Astrocyte of the cerebellum (primary cell): ENCODE data around the gene AMBRA1.

Experiments
- DNase-seq: peaks from one replicate; pipeline ENCODE4 v3.0.0-alpha.2; 2011; ENCODE audit warnings: low read depth
- H3K4me3 ChIP-seq: 2 replicates; pipeline ENCODE4 v1.5.1; 2011; ENCODE audit warnings: mild to moderate bottlenecking, low read depth, low read length, moderate library complexity
- CTCF ChIP-seq: IDR thresholded peaks from 2 replicates; pipeline ENCODE4 v1.5.1; 2012; ENCODE audit warnings: low read length, low read depth, moderate library complexity, mild to moderate bottlenecking; ENCODE audit errors: missing control alignments
- in situ Hi-C: cut with HindIII; loops from 2 replicates; pipeline ENCODE4 v1.10.0; 2017; ENCODE audit warnings: low sequenced_read_pairs

Gene AMBRA1

DNA sequence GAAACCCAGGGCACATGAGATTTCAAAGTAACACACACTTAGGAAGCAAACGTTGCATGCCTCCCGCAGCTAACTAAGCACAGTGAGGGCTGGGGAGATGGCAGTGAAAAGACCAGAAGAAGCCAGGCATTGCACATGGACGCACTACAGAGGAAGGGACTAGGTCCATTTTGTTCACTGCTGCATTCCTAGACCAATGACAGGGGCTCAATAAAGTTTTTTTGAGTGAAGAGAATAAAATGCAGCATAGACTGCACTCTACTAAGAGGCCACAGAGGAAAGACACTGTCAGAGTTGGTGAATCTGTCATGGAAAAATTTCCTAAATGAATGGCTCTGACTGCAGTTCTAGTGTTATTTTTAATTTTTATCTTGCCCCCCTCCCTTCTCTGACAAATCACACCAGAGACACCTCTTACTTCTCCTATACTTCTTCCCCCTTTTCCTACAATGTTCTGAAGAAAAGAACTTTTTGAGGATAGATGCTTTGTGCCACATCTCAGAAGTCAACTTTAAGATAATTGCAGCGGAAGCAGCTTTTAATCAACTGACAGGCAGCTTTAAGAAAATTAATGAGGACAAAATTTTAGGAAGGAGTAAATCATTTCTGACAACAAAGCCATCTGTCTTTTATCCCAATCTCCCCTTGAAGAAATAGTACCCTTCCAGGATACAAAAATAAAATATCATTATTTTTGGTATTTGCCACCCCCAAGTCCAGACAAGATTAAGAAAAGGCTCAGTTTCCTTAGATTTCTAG is 167.4 kb downstream of the AMBRA1 start:
- H3K4me3 ChIP-seq = no peak overlapping the region
- no peak for DNase-seq
- TF ChIP-seq CTCF = no peak
- in situ Hi-C loops = no loop called here

DNA sequence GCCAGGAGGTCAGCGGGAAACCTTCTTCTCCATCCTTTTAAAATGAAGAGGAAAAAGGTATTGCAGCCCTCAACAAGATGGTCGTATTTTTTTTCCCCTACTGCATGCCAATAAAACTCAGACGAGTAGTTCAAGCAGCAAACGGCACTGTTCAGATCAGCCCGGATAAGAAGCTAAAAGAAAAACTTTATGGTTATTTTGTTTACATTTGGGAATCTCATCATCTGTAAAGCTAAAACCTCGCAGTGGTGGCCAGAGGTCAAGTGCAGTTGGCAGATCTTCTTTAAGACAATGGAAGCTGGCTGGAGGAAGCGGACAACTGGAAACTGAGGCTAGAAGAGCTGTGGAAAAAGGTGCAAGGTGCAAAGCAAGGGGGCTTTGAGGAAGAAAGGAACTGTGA is 171.2 kb downstream of the AMBRA1 start:
- in situ Hi-C loops = no loop called here
- DNase-seq = no peak
- no peak overlapping the region for H3K4me3 ChIP-seq
- no peak for TF ChIP-seq CTCF

GRCh38 chr11:46421257-46421880 is 172.5 kb downstream of the AMBRA1 start:
- TF ChIP-seq CTCF = no peak
- DNase-seq = no peak
- in situ Hi-C loops = no loop called here
- no peak overlapping the region for H3K4me3 ChIP-seq

DNA sequence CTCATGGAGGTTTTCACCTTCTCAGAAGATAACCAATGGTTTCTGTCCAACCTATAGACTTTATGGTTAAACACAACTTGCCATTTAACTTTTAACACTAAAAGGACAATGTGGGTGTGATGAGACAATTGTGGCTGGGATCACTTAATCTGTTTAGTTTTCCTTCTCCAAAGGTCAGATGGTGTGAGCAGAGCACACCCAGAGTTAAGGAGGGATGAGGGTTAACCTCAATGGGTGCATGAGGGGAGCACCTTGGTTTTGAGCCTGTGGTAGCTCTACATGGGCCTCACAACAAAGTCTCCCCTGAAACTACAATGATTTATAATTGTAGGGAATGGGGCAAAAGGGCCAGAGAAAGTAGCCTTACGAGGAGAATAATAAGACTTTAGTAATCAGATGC is 173.3 kb downstream of the AMBRA1 start:
- in situ Hi-C loops = no loop called here
- TF ChIP-seq CTCF = no peak
- H3K4me3 ChIP-seq = no peak overlapping the region
- DNase-seq = no peak

DNA sequence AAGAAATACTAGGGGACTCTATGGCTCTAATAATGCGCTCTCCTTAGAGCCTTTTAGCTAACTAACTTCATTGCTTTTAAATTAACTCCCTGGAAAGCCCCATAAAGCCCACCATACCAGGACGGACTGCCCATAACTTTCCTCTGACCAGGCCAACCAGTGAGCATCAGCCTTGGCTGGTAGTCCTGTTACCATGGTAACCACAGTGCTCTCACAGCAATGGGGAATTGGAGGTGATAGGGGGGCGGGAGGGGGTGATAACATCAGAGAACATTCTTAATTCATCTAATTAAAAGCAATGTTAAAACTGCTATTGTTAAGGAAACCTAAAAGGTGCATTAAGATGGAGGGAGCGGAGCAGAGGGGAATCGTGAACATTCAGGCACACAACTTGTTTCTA is 175.1 kb downstream of the AMBRA1 start:
- DNase-seq = no peak
- in situ Hi-C loops = no loop called here
- no peak for TF ChIP-seq CTCF

GRCh38 chr11:46417711-46418110 is 176.1 kb downstream of the AMBRA1 start:
- no peak overlapping the region for H3K4me3 ChIP-seq
- no peak for TF ChIP-seq CTCF
- DNase-seq = no peak
- in situ Hi-C loops = no loop called here

More for the DNA sequence above, 175.1 kb downstream of the AMBRA1 start:
- H3K4me3 ChIP-seq = no peak overlapping the region
